Measurements from ENCODE around the gene SLC16A12. TPM values are rescaled to one million over a fixed set of nuclear protein-coding genes. Genes with fewer than 3 reads are reported as not detected.
A peak's percentile ranks its signal among the peaks of the same experiment; 100 is the strongest.

SLC16A12 gene
- polyA plus RNA-seq (ENCODE audit: insufficient read length in 3 of 3): 10 to 100 TPM; 22.1 to 32.0 (median 30.7) TPM
- long read RNA-seq, donor 1: 0 reads
- long read RNA-seq, donor 2: 0 reads
- long read RNA-seq, donor 3: 0 reads
- long read RNA-seq, donor 4: 0 reads
- long read RNA-seq, donor 5: 0 reads
- long read RNA-seq, donor 6, full-length matches to known transcripts: 1 of 17 reads
- long read RNA-seq, donor 6, partial matches to known transcripts: 16 of 17 reads
- long read RNA-seq, donor 6, other reads (novel, unspliced or antisense): 0 of 17 reads
- long read RNA-seq, donor 7: 0 reads
- long read RNA-seq, donor 8, full-length matches to known transcripts: 3 of 9 reads
- long read RNA-seq, donor 8, partial matches to known transcripts: 0 of 9 reads
- long read RNA-seq, donor 8, other reads (novel, unspliced or antisense): 6 of 9 reads
- long read RNA-seq, donor 9, full-length matches to known transcripts: 1 of 1 reads
- long read RNA-seq, donor 9, partial matches to known transcripts: 0 of 1 reads
- long read RNA-seq, donor 9, other reads (novel, unspliced or antisense): 0 of 1 reads
- long read RNA-seq, donor 10: 0 reads
- long read RNA-seq, donor 11: 0 reads
- long read RNA-seq, donor 12: 0 reads
- long read RNA-seq, donor 13: 0 reads
- long read RNA-seq, donor 14: 0 reads
- long read RNA-seq, donor 15: 0 reads
- long read RNA-seq, donor 16: 0 reads

DNA sequence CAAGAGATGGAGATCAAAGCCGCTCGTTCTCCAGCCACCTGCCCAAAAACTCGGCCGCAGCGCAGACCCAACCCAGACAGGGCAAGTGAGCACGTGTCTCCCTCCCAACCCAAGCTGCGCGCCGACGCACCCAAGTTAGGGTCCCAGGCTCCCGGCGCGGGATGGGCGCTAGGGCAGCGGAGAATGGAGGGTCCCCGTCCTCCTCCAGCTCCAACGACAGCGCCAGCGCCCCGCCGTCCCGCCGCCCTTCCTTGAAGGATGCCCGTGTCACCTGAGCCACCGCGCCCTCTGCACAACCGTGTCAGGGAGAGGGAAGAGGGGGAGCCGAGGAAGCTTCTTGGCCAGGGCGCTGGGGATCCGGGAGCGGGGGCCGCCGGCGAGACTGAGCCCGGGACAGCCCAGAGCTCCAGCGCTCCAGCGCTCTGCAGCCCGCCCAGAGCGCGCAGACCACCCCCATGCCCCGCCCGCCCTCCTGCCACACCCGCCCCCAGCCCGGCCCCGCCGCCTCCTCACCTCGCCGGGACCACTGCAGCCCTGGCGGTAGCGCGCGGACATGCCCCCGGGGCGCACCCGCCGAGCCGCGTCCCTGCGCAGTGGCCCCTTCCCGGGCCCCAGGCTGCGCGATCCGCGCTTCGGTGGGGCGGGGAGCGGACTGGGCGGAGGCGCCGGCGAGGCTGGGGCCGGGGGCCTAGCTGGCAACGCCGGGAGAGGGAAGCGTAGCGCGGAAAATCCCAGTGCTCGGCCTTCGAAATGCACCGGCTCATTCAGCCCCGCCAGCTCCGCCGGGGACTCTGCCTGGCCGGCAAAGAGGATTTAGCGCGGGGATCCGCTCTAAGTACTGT lies at the start of gene SLC16A12:
Gene SLC16A12, minus strand, starts transcription at position 424 of the 842 bp plus-strand sequence. CDS start 73,016 bp downstream, outside the sequence.
- peak in 1 of 11 donors; percentile 30 for DNase-seq (ENCODE audit: extremely low read depth in 1 of 11, low read depth in 9 of 11, low spot score in 4 of 11)

- no peak for DNase-seq (ENCODE audit: extremely low read depth in 1 of 11, low read depth in 9 of 11, low spot score in 4 of 11)
Observed at GRCh38 chr10:89582022-89582421, 46.6 kb upstream of the SLC16A12 start.

DNA sequence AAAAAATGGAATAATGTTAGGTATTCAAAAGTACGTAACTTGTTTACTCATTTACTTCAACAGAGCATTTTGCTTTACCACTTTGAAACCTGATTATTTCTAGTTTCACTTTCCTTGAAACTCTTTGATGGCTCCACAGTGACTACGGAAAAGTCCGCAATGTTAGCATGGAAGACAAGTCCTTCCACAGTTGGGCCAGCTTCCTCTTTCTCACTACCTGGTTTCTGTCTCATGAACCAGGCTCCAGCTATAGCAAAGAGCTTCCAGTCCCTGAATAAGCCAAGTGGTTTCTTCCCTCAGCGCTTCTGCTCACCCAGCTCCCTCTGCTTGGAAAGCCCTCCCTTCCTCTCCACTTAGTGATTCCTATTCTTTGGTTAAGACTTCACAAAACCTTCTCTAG lies 44.8 kb upstream of the SLC16A12 start:
- no peak for DNase-seq (ENCODE audit: extremely low read depth in 1 of 11, low read depth in 9 of 11, low spot score in 4 of 11)

GRCh38 chr10:89576696-89577095 lies 41.3 kb upstream of the SLC16A12 start:
- DNase-seq (ENCODE audit: extremely low read depth in 1 of 11, low read depth in 9 of 11, low spot score in 4 of 11): no peak

DNA sequence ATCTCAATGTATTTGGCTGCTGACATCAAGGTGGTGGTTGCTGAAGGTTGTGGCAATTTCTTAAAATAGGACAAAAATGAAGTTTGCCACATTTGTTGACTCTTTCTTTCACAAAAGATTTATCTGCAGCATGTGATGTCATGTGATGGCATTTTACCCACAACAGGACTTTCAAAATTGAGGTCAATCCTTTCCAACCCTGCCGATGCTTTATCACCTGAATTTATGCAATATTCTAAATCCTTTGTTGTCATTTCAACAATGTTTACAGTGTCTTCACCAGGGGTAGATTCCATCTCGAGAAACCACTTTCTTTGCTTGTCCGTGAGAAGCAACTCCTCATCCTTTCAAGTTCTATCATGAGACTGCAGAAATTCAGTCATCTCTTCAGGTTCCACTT lies 40.6 kb upstream of the SLC16A12 start:
- no peak for DNase-seq (ENCODE audit: extremely low read depth in 1 of 11, low read depth in 9 of 11, low spot score in 4 of 11)

GRCh38 chr10:89575031-89575430 lies 39.6 kb upstream of the SLC16A12 start:
- no peak for DNase-seq (ENCODE audit: extremely low read depth in 1 of 11, low read depth in 9 of 11, low spot score in 4 of 11)

DNA sequence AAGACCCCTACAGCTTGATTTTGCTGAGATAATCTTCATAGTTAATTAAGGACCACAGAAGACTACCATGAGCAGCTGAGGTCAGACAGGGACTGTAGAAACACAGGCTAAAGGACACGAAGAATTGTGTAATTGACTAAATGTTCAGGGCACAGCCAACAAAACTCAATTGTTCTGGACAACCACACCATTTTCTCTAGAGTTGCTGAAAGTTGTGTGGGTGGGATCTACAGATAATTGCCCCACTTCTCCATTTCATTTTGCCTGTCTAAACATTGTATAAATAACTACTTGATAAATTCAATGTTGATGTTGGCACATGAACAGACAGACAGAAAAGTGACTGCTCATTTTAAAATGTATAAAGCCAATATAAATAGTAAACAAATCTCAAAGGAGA lies 39.0 kb upstream of the SLC16A12 start:
- no peak for DNase-seq (ENCODE audit: extremely low read depth in 1 of 11, low read depth in 9 of 11, low spot score in 4 of 11)

GRCh38 chr10:89567576-89568245 lies 32.3 kb upstream of the SLC16A12 start:
- no peak for DNase-seq (ENCODE audit: extremely low read depth in 1 of 11, low read depth in 9 of 11, low spot score in 4 of 11)

- DNase-seq (ENCODE audit: extremely low read depth in 1 of 11, low read depth in 9 of 11, low spot score in 4 of 11): peak in 2 of 11 donors; percentile 38 to 48
Observed at GRCh38 chr10:89566992-89567391, 31.6 kb upstream of the SLC16A12 start.

- peak in 4 of 11 donors; percentile 26 to 45 (median 36) for DNase-seq (ENCODE audit: extremely low read depth in 1 of 11, low read depth in 9 of 11, low spot score in 4 of 11)
Observed at GRCh38 chr10:89566095-89566950, 30.9 kb upstream of the SLC16A12 start.

GRCh38 chr10:89565180-89565579 lies 29.8 kb upstream of the SLC16A12 start:
- no peak for DNase-seq (ENCODE audit: extremely low read depth in 1 of 11, low read depth in 9 of 11, low spot score in 4 of 11)

- peak in 5 of 11 donors; percentile 32 to 51 (median 36) for DNase-seq (ENCODE audit: extremely low read depth in 1 of 11, low read depth in 9 of 11, low spot score in 4 of 11)
Observed at GRCh38 chr10:89563861-89564478, 28.6 kb upstream of the SLC16A12 start.

GRCh38 chr10:89563311-89563710 lies 27.9 kb upstream of the SLC16A12 start:
- DNase-seq (ENCODE audit: extremely low read depth in 1 of 11, low read depth in 9 of 11, low spot score in 4 of 11): no peak

GRCh38 chr10:89556600-89556999 lies 21.2 kb upstream of the SLC16A12 start:
- no peak for DNase-seq (ENCODE audit: extremely low read depth in 1 of 11, low read depth in 9 of 11, low spot score in 4 of 11)

GRCh38 chr10:89555688-89556445 lies 20.5 kb upstream of the SLC16A12 start:
- DNase-seq (ENCODE audit: extremely low read depth in 1 of 11, low read depth in 9 of 11, low spot score in 4 of 11): no peak

DNA sequence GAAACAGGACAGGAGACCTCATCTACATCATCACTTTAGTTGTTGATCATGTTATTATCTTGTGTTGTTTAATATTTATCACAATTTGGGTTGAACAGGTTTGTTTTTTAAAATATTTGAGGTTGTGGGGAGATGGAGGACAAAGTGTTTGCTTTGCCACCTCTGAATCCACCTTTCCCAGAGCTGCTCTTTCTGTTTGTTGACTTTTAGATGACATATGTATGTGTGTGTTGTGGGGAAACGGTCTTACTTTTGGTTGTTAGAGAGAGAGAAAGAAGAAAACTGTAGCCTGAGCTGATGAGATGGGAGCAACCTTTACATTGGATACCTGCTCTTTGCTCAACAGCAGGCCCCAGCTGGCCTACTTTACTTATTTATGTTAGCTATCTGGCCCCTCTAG lies 19.0 kb upstream of the SLC16A12 start:
- DNase-seq (ENCODE audit: extremely low read depth in 1 of 11, low read depth in 9 of 11, low spot score in 4 of 11): no peak
